HG02610 (cell line): ENCODE results near the gene PRKACA.

Experiments used
- ATAC-seq: cut with Tn5 transposase; IDR thresholded peaks from one replicate; pipeline ENCODE4 v1.9.1; 2021; ENCODE audit warnings: mild to moderate bottlenecking, moderate library complexity; ENCODE audit not compliant: unreplicated experiment

The PRKACA gene

DNA sequence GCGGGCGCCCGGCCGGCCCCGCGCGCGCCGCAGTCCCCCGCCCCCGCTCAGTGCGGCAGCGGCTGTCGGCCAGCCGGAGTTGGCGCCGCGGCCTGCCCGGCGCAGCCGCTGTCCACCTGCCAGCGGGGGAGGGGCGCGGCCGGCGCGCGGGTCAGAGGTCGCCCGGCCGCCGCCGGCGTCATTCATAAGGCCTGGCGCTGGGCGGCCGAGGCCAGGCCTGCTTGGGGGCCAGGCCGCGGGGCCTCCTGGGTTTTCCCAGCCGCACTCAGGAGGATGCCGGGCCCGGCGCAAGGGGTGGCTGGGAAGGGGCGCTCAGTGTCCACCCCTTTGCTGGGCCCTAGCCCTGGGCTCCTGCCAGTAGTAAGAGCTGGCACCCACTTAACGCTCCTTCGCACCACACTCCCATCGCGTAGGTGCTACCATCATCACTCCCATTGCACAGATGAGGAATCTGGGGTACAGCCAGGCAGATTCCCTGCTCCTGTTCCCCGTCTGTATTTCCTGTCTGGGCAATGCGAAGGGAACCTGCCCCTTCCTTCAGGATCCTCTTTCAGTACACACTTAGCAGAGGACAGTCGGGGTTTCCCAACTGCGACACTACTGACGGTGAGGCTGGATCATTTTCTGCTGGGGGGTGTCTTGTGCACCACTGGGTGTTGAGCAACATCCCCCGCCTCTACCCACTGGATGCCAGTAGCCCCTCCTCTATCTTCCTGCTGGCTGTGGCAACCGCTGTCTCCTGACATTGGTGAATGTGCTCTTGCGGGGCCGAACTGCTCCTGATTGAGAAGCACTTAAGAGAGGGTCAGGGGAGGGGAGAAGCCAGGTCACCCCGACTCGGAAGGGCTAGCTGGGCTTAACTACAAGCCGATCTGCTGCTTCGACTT, 846 bp upstream of the PRKACA start:
- ATAC-seq = peak; percentile 13

- no peak for ATAC-seq
Measured at GRCh38 chr19:14116918-14117578, 514 bp downstream of the PRKACA start.

DNA sequence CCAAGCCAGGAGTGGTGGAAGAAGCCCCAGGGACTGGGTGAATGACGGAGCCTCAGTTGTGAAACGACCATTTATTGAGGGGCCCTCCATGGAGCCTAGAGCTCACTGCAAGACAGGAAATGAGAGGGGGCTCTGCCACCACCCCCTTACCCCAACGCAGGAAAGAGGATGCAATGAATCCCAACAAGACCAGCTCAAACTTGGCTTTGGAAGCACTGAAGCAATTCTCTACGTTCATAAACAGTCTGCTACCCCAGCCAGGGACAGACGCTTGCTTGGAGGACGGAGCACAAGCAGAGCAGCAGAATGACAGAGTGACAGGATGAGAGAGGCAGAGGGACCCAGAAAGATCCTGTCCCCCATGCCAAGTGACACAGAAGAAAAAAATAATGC, 1.0 kb downstream of the PRKACA start:
- ATAC-seq = no peak

DNA sequence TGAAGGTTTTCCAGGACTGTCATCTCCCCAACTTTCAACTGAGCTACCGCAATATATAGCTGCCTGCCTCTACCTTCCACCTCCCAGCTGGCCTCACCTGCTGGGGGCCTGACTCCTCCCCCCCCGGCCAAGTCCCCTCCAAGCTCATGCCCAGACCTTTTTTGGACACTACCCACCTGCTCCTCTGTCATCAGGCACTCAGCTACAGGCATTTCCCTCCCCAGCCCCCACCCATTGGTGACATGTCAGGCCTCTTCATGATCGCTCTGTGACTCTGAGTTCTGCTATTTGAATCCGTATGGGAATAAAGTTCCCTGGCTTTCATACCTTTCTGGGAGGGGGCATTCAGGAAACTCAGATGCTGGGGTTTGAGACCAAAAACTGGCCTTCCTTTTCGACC, 1.8 kb downstream of the PRKACA start:
- ATAC-seq = no peak

GRCh38 chr19:14114854-14115253, 2.7 kb downstream of the PRKACA start:
- no peak for ATAC-seq

GRCh38 chr19:14114439-14114838, 3.1 kb downstream of the PRKACA start:
- ATAC-seq = no peak

DNA sequence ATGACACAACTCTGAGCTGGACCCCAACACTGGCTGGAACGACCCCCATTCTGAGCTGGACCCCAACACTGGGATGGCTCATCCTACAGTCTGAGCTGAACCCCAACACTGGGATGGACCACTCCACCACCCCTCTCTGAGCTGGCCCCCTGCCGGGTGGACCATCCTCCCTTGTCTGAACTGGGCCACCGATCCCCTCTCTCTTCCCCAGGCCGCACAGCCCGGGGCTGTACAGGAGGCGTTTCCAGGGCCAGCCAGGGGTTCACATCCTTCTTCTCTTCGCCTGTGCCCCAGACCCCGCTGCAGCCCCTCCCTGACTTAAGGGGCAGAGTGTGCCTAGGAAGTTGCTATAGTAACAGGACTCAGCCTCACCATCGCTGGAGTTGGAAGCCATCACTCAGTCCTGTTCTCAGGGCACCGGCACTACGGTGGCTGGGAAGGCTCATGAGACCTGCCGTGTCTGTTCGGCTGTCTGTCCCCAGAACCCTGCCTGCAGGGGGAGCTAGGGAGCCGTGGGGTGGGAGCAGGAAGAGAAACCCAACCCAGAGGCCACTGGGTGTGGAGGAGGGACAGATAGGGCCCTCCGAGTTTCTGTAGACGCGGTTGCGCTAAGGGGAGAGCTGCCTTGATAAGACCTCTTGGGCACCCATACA, 3.7 kb downstream of the PRKACA start:
- ATAC-seq = no peak

DNA sequence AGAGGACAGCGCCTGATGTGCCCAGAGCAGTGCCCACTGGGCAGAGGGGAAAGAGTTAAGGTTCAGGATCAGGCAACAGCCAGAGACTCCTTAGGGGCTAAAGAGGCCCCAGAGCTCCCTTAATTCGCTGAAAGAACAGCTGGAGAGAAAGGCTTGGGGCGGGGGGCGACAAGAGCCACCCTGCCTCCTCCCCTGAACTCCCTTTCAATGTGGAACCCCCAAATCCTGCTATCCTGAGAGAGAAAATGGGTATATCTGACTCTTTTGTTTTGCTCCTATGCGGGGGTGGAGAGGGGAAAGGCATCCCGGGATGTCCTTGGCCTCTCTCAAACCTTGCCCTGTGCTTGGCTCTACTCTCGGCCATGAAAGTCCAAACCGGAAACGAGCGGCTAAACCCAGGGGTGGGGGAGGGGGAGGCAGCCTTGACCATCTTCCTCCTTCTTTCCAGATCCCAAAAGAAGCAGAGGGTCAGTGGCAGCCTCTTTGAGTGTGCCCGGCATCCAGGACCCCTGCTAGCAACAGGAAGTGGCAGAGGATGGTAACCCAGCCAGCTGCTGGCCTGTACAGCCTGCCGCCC, 4.7 kb downstream of the PRKACA start:
- ATAC-seq = no peak

- no peak for ATAC-seq
Measured at GRCh38 chr19:14112051-14112808, 5.3 kb downstream of the PRKACA start.

DNA sequence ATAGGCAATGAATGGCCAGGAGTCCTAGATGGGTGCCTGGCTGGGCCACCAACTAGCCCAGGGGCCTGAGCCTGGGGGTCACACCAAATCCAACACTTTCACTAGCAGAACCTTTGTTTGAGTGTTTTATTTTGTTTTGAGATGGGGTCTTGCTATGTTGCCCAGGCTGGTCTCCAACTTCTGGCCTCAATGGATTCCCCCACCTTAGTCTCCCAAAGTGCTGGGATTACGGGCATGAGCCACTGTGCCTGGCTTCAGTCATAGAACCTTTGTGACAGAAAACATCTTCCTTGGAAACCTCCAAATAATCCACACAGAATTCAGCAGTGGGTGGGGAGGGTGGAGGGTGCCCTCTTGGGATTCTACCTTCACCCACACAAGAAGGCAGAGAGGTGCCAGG, 6.1 kb downstream of the PRKACA start:
- no peak for ATAC-seq

GRCh38 chr19:14110650-14111049, 6.9 kb downstream of the PRKACA start:
- no peak for ATAC-seq

DNA sequence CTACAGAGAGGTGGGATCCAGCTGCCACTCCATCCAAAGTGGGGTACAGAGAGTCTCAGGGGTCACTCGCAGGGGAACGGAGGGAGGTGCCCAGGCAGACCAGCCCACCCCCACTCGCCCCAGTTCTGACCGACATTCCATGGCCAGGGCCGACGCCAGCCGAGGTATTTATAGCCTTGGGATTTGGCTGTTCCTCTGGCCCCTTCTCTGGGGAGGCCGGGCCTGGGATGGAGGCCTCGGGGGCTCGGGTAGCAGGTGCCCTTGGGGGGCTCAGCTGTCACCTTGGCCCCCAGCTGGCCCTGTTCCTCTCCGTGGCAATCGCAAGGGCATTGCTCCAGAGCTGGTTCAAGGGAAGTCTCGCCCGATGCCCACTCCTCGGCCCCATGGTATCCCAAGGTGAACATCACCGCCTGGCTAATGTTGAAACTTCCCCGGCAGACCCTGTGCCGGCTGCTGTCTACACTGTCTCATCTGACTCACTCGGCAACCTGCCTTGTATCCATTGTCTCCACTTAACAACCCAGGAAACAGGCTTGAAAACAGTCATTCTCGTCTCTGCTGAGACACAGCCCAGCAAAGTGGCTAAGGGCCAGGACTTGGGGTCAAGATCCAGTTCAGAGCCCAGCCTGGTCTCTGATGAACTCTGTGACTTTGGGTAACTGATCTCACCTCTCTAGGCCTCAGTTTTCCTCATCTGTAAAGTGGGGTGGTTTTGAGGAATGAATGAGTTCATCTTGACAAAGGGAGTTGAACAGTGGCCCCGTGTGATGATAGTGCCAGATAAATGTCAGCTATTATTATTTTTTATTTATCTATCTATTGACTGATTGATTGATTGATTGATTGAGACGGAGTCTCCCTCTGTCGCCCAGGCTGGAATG, 9.7 kb downstream of the PRKACA start:
- no peak for ATAC-seq

GRCh38 chr19:14106840-14107239, 10.7 kb downstream of the PRKACA start:
- ATAC-seq = no peak

GRCh38 chr19:14105680-14106079, 11.9 kb downstream of the PRKACA start:
- no peak for ATAC-seq

- no peak for ATAC-seq
Measured at GRCh38 chr19:14103310-14103709, 14.3 kb downstream of the PRKACA start.

GRCh38 chr19:14102756-14103155, 14.8 kb downstream of the PRKACA start:
- ATAC-seq = no peak

GRCh38 chr19:14102102-14102696, 15.4 kb downstream of the PRKACA start:
- ATAC-seq = no peak

DNA sequence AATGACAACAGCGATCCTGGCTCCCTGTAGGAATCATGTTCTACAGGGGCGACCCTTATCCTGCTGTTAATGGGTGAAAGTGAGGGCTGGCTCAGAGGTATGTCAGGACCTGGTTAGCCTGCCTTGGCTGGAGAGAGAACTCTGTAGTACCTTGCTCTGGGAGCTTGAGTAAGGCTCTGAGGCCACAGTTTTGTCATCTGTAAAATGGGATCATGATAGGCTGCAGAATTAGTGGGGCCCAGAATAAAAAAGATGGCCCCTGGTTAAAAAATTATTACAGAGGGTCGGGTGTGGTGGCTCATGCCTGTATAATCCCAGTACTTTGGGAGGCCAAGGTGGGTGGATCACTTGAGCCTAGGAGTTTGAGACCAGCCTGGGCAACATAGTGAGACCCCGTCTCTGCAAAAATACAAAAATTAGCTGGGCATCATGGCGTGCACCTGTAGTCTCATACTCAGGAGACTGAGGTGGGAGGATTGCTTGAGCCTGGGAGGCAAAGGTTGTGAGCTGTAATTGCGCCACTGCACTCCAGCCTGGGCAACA, 16.5 kb downstream of the PRKACA start:
- no peak for ATAC-seq

DNA sequence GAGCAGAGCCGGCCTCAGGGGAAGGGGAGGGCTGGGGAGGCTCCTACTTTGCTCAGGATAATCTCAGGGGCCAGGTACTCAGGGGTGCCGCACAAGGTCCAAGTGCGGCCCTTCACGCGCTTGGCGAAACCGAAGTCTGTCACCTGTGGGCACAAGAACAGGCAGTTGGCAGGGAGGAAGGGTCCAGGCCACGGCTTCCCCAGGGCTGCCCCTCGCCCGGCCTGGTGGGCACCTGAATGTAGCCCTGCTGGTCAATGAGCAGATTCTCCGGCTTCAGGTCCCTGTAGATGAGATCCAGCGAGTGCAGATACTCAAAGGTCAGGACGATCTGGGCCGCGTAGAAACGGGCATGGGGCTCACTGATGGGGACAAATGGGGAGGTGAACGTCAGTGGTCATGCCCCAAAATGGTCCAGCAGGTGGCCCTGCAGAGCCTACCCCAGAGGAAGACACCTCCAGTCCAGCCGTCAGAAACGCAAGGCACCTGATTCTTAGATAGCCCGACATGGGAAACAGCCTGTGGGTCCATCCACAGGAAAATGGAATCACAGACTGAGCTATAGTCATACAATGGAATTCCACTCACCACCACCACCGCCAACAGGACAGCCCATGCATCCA, 19.9 kb downstream of the PRKACA start:
- ATAC-seq = no peak
